ENCODE measurements around the gene OR52D1. TPM values are rescaled to one million over a fixed set of nuclear protein-coding genes. Genes with fewer than 3 reads are reported as not detected.

Gene OR52D1
- total RNA-seq, 1 experiment from 2014 or later = not detected

DNA sequence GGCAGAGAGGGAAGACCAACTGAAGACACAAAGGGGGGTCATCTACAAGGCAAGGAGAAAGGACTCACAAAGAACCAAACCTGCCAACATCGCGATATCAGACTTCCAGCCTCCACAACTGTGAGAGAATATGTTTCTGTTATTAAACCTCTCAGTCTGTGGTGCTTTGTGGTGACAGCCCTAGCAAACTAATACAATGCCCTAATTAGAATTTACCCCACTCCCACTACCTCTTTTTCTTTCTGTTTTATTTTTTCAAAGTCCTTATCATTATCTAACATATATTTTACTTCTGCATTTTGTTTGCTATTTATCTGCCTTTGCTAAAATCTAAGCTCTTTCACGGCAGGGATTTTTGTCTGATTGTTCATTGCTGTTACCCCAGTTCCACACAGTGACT, 2.5 kb upstream of the OR52D1 start (continued):
- no peak for TF ChIP-seq CTCF (IDR thresholded peaks at IDR 0.05 in 2 of 3, conservative IDR thresholded peaks at IDR 0.05 in 1 of 3; ENCODE audit: borderline replicate concordance in 1 of 3, insufficient read depth in 1 of 3, low read depth in 2 of 3, low read length in 2 of 3)
- no peak for TF ChIP-seq REST (IDR thresholded peaks at IDR 0.05; ENCODE audit: low read depth)
- TF ChIP-seq, protein P1, sequence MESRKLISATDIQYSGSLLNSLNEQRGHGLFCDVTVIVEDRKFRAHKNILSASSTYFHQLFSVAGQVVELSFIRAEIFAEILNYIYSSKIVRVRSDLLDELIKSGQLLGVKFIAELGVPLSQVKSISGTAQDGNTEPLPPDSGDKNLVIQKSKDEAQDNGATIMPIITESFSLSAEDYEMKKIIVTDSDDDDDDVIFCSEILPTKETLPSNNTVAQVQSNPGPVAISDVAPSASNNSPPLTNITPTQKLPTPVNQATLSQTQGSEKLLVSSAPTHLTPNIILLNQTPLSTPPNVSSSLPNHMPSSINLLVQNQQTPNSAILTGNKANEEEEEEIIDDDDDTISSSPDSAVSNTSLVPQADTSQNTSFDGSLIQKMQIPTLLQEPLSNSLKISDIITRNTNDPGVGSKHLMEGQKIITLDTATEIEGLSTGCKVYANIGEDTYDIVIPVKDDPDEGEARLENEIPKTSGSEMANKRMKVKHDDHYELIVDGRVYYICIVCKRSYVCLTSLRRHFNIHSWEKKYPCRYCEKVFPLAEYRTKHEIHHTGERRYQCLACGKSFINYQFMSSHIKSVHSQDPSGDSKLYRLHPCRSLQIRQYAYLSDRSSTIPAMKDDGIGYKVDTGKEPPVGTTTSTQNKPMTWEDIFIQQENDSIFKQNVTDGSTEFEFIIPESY (IDR thresholded peaks at IDR 0.05; ENCODE audit: extremely low read depth, insufficient replicate concordance, low read length) = no peak
- TF ChIP-seq SIN3A (IDR thresholded peaks at IDR 0.05; ENCODE audit: low read depth) = no peak
- TF ChIP-seq EGR1 (IDR thresholded peaks at IDR 0.05; ENCODE audit: low read depth) = no peak

Data from HCT116 (cell line).